ENCODE data around the gene ZNF689. TPM values are rescaled to one million over a fixed set of nuclear protein-coding genes. Genes with fewer than 3 reads are reported as not detected.
A peak's percentile ranks its signal among the peaks of the same experiment; 100 is the strongest.

Gene ZNF689
- total RNA-seq, 1 experiment from 2014 or later, result 6.1 TPM

- no TSS peak for BruUV-seq (replicated peaks)
- H3K4me1 Mint-ChIP-seq (ENCODE audit: insufficient read depth, unreplicated experiment), result peaks cover 20% of the 10 kb centered on the region
- H3K27me3 Mint-ChIP-seq (ENCODE audit: insufficient read depth, unreplicated experiment), result no peaks in the 10 kb centered on the region
- intact Hi-C loops (cut with micrococcal nuclease), result no loop called here
- POLR2A ChIA-PET, result interaction anchor here (0.6 to 4.3 kb wide), 9 partner anchors 8 to 149 kb away, joined by 3 to 34 read pairs (median 3); partner anchors contain the start of genes DCTPP1, ZNF747, ZNF764 and ZNF785
- H3K4me3 Mint-ChIP-seq (ENCODE audit: unreplicated experiment), result no peak overlapping the region
- H3K27ac Mint-ChIP-seq (ENCODE audit: low read depth, unreplicated experiment), result peak overlapping the region; percentile 95
- no peak for TF ChIP-seq CTCF (IDR thresholded peaks at IDR 0.05; ENCODE audit: unreplicated experiment)
- DNase-seq (ENCODE audit: unreplicated experiment), result no peak
- H3K9me3 Mint-ChIP-seq (ENCODE audit: unreplicated experiment), result no peaks in the 10 kb centered on the region
- CTCF ChIA-PET, result interaction anchor here (0.7 to 3.0 kb wide), 7 partner anchors 9 to 136 kb away, joined by 3 to 11 read pairs (median 3); partner anchors contain the start of gene DCTPP1
- H3K36me3 Mint-ChIP-seq (ENCODE audit: insufficient read depth, unreplicated experiment), result peaks cover 9% of the 10 kb centered on the region
Measured at GRCh38 chr16:30566531-30566930, 43.7 kb downstream of the ZNF689 start.

GRCh38 chr16:30565984-30566383 lies 44.2 kb downstream of the ZNF689 start:
- Mint-ChIP-seq H3K36me3 (ENCODE audit: insufficient read depth, unreplicated experiment) (peaks cover 9% of the 10 kb centered on the region), H3K27me3 (ENCODE audit: insufficient read depth, unreplicated experiment) (no peaks in the 10 kb centered on the region), H3K4me3 (ENCODE audit: unreplicated experiment) (no peak overlapping the region), H3K27ac (ENCODE audit: low read depth, unreplicated experiment) (peak overlapping the region; percentile 95), H3K9me3 (ENCODE audit: unreplicated experiment) (no peaks in the 10 kb centered on the region), H3K4me1 (ENCODE audit: insufficient read depth, unreplicated experiment) (peaks cover 20% of the 10 kb centered on the region)
- no TSS peak for BruUV-seq (replicated peaks)
- POLR2A ChIA-PET, result interaction anchor here (0.9 to 4.3 kb wide), 4 partner anchors 8 to 148 kb away, joined by 3 to 34 read pairs (median 4); partner anchors contain the start of genes DCTPP1 and ZNF764
- intact Hi-C loops (cut with micrococcal nuclease), result no loop called here
- TF ChIP-seq CTCF (IDR thresholded peaks at IDR 0.05; ENCODE audit: unreplicated experiment), result no peak
- CTCF ChIA-PET, result interaction anchor here (0.6 to 3.0 kb wide), 6 partner anchors 8 to 136 kb away, joined by 3 to 11 read pairs (median 3); partner anchors contain the start of gene DCTPP1
- DNase-seq (ENCODE audit: unreplicated experiment), result no peak

- Mint-ChIP-seq H3K9me3 (ENCODE audit: unreplicated experiment) (no peaks in the 10 kb centered on the region), H3K4me3 (ENCODE audit: unreplicated experiment) (no peak overlapping the region), H3K4me1 (ENCODE audit: insufficient read depth, unreplicated experiment) (peaks cover 20% of the 10 kb centered on the region), H3K27ac (ENCODE audit: low read depth, unreplicated experiment) (no peak overlapping the region), H3K36me3 (ENCODE audit: insufficient read depth, unreplicated experiment) (peaks cover 9% of the 10 kb centered on the region), H3K27me3 (ENCODE audit: insufficient read depth, unreplicated experiment) (no peaks in the 10 kb centered on the region)
- no TSS peak for BruUV-seq (replicated peaks)
- no peak for TF ChIP-seq CTCF (IDR thresholded peaks at IDR 0.05; ENCODE audit: unreplicated experiment)
- intact Hi-C loops (cut with micrococcal nuclease), result no loop called here
- ChIA-PET CTCF (interaction anchor here (0.6 to 3.0 kb wide), 4 partner anchors 8 to 135 kb away, joined by 3 to 11 read pairs (median 3); partner anchors contain the start of gene DCTPP1), POLR2A (interaction anchor here (0.9 to 4.3 kb wide), 5 partner anchors 7 to 148 kb away, joined by 3 to 34 read pairs (median 3); partner anchors contain the start of genes DCTPP1 and ZNF764)
- DNase-seq (ENCODE audit: unreplicated experiment), result no peak
Measured at GRCh38 chr16:30565526-30565925, 44.7 kb downstream of the ZNF689 start.

- ChIA-PET CTCF (no interaction called here), POLR2A (no interaction called here)
- no peak overlapping the region for H3K27ac Mint-ChIP-seq (ENCODE audit: low read depth, unreplicated experiment)
- intact Hi-C loops (cut with micrococcal nuclease), result no loop called here
- BruUV-seq (replicated peaks), result no TSS peak
- H3K4me3 Mint-ChIP-seq (ENCODE audit: unreplicated experiment), result no peak overlapping the region
- peaks cover 7% of the 10 kb centered on the region for H3K4me1 Mint-ChIP-seq (ENCODE audit: insufficient read depth, unreplicated experiment)
- no peak for TF ChIP-seq CTCF (IDR thresholded peaks at IDR 0.05; ENCODE audit: unreplicated experiment)
- no peaks in the 10 kb centered on the region for H3K27me3 Mint-ChIP-seq (ENCODE audit: insufficient read depth, unreplicated experiment)
- no peaks in the 10 kb centered on the region for H3K9me3 Mint-ChIP-seq (ENCODE audit: unreplicated experiment)
- no peak for DNase-seq (ENCODE audit: unreplicated experiment)
- H3K36me3 Mint-ChIP-seq (ENCODE audit: insufficient read depth, unreplicated experiment), result peaks cover under 1% of the 10 kb centered on the region
Measured at GRCh38 chr16:30562021-30562420, 48.2 kb downstream of the ZNF689 start.

Measured in MCF 10A (cell line).